ENCODE measurements around the gene BCL2L13.
"Not testable (repeated sequence)": the region's sequence is repeated elsewhere in the genome, so short reads cannot be mapped to it uniquely, and the experiment has no call there.

The BCL2L13 gene

GRCh38 chr22:17728786-17729185, 90.2 kb downstream of the BCL2L13 start:
- no peak for DNase-seq (ENCODE audit: low spot score)

DNA sequence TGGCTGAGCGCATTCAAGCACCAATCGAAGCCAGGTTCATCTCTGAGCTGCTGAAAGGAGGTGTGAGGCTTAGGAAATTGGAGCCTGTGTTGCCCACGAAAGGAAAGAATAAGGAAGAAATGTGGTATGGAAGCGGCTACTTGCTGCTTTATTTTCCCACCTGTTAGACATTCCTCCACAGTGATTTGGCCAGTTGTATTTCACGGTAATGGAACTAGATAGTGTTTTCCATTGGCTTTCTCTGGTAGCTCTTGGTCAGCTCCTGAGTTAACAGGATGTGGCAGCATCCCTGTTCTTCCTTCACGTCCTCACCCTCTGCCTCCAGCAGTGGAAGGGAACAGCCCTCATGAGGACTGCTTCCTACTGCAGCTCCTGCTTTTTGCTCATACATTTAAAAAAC, 91.0 kb downstream of the BCL2L13 start:
- DNase-seq (ENCODE audit: low spot score), result no peak

GRCh38 chr22:17732251-17732854, 93.8 kb downstream of the BCL2L13 start:
- no peak for DNase-seq (ENCODE audit: low spot score)

DNA sequence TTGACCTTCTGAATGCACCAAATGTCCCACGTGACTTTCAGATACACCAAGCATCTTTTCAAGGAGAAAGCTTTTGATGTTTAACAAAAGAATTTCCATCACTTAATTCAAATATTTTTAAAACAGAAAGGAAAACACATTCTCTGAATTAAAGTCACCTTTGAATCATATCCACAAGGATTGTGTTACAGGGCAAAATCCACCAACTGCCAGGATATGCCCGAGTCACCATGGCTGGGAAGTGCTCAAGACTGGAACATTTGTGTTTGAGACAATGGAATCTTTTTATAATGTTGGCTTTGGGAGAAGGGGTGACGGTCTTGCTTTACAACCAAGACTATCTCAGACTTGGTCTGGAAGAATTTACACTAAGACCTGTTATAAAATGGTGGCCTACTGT, 94.9 kb downstream of the BCL2L13 start:
- DNase-seq (ENCODE audit: low spot score), result no peak

- DNase-seq (ENCODE audit: low spot score), result no peak
Observed at GRCh38 chr22:17734187-17734586, 95.6 kb downstream of the BCL2L13 start.

- DNase-seq (ENCODE audit: low spot score), result no peak
Observed at GRCh38 chr22:17738386-17739128, 100.0 kb downstream of the BCL2L13 start.

GRCh38 chr22:17739196-17739975, 100.8 kb downstream of the BCL2L13 start:
- DNase-seq (ENCODE audit: low spot score), result no peak

DNA sequence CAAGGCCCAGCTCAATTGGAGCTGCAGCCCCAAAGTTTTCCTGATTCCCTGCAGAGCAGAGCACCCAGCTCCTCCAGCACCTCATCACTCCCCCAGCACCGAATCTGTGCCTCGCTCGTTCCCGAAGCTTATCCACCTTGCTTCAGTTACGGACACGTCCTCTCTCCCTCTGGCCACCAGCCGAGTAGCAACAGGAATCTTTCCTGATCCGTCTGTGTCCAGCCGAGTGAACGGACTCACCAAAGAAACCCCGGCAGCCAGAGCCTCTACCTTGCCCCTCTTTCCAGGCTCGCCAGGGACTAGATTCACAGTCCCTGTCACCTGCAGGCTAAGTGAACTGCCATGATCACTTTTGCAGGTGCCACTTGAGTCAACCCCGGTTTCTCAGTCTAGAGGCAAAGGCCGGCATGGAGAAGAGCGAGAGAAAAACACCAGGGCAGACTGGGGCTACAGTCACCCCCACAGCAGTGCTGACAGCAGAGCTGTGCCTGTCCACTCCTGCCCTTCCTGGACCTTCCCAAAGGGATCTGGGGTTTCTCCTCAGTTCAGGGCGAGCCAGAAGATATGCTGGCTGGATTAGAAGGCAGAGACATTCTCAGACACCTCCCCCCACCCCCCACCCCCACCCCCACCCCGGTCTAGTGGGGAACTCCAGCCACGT, 103.4 kb downstream of the BCL2L13 start:
- no peak for DNase-seq (ENCODE audit: low spot score)

DNA sequence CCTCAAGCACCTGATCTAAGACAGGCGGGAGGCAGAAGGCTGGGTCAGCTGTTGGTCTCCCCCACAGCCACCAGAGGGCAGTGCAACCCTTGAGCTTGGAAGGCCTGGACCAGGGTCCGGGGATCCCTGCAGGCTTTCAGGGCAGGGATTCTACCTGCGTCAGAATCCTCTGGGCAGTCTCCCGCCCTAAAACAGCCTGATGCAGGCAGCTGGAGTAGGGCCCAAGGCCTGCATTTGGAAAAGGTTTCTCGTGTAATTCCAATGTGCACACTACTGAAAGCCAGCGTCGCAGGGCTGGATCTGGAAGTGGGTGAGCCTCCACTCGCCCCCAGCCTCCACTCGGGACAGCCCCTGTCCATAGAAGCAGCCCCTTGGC, 104.0 kb downstream of the BCL2L13 start:
- DNase-seq (ENCODE audit: low spot score), result peak; percentile 92

DNA sequence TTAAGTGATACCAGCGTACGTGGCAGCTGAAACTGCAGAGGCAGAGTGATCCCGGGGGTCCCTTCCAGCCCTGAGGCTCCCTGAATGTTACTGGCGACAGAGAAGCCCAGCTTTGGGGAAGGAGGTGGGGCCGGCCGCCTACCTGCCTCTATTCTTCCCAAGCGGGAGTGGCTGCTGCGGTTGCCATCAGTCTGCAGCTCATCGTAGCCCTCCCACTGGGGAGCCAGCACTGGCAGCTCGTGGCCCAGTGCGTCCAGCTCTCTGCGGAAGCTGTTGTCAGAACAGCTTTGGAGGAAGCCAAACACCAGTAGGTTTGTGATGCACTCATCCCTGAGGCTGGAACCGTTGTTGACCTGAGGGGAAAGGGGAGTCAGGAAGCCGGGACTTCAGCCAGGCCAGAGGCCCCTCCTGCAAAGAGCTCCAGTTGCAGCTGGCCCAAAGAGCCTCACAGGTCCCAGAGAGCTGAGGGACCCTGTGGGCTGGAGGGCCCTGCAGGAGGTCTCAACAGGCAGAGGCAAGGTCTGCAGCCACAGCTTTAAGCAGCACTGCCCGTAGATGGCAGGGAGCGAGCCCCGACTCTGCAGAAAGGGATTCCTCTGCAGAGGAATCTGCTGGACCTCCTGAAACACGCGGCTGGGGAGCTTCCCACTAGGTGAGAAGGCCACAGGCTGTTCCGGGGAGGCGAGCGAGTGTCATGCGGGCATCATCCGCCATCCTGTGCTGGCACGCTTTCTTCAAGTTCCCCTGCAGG, 105.3 kb downstream of the BCL2L13 start:
- DNase-seq (ENCODE audit: low spot score), result no peak

GRCh38 chr22:17744430-17744829, 105.9 kb downstream of the BCL2L13 start:
- DNase-seq (ENCODE audit: low spot score), result no peak

- no peak for DNase-seq (ENCODE audit: low spot score)
Observed at GRCh38 chr22:17746916-17747315, 108.4 kb downstream of the BCL2L13 start.

DNA sequence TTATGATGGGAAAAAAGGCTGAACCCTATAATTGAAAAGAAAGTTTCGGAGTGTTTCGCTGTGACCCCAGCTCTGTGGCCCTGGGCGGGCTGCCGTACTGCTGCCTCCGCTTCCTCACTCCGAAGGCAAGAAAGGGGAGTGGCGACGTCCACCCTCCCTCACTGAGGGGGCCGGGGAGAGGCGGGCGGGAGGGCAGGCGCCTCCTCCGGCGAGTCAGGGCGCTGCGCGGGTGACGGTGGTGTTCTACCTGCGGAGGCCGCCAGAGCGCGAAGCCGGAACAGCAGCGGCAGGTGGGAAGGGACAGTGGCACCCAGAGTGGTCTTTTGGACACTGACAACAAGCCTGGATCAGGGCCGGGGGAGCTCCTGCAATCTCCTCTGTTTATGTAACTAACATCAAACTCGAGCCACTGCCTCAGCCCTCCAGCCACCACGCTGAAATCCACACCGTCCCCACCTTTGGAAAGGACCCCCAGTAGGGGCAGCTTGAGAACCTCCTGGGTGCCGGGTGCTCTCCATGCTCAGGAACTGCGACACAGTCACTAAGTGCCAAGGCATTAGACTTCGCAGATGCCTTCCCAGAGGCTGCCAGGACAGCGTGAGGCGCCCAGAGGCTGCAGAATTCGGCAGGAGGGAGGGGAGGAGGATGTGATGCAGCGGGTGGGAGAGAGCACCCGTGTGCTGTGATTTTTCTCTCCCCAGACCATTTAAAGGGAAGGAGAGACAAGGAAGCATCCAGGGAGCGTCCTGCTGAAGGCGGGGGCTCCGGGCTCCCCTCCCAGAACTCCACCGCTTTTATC, 110.2 kb downstream of the BCL2L13 start:
- DNase-seq (ENCODE audit: low spot score), result no peak

DNA sequence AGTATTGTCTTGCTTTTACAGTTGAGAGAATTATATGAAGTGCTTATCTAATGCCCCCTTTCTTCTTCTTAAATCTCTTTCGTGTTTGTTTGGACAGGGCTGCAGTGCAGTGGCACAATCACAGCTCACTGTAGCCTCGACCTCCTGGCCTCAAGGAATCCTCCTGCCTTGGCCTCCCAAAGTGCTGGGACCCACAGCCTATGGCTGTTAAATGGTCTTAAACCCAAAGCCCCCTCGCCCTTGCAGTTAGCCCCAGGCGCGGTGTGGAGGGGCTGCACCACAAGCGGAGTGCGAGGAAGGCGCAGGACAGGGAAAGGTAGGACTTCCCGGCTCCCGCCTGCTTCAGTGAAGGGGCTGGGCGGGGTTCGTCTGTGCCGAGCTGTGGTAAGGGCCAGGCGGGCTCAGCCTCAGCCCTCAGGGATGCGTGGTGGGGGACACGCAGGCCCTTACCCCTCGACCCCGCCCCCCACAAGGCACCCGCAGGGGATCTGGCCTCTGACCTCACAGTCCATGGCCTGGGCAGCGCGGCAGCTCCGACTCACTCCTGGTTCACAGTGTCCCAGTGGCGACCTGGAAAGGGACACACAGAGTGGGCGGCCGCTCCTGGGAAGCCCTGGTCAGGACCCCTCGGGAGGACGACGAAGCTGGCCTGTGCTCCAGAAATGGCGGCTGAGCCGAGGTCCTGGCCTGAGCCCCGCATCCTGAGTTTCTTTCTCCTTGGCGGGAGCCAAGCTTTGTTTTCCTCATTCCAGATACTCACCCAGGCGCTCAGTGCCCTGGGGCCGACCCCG, 111.2 kb downstream of the BCL2L13 start:
- no peak for DNase-seq (ENCODE audit: low spot score)

DNA sequence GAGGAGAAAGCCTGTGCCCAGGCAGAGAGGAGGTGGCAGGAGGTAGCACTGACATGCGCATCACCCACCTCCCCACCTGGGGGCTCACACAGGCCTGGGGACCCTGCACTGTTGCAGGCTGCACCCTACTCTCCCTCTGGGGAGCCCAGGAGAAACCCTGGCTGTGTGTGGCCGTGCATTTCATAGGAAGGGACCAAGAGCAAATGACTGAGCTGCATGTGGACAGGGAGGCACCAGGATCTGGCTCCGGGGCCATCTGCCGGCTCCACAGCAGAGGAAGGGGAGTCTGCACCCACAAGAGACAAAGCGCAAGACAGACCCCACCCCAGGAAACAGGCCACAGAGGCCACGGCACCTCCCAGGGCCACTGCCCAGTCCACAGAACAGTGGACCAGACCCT, 113.0 kb downstream of the BCL2L13 start:
- DNase-seq (ENCODE audit: low spot score), result no peak

DNA sequence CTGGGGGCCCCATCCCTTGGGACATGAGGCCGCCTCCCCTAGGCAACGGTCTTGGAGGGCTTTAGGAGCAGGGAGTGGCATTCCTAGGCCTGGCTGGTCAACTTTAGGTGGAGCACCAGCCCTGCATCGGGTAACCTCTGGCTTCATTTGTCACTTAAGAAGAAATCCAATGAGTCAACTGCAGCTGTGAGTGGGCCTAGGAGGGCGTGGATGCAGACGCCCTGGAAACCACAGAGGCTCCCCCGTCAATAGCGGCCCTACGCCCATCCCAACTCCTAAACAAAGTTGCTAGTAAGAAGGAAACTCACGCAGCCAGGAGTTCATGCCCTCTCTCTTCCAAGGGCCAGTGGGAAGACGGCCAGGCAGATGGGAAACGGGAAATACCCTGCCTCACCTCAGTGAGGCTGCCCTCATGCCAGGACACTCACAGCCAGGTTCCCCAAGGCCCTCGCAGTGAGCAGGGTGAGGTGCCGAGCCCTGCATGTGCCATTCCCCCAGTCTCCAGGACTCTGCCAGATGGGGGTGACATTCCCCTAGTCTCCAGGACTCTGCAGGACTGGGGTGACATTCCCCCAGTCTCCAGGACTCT, 114.9 kb downstream of the BCL2L13 start:
- DNase-seq (ENCODE audit: low spot score), result no peak

DNA sequence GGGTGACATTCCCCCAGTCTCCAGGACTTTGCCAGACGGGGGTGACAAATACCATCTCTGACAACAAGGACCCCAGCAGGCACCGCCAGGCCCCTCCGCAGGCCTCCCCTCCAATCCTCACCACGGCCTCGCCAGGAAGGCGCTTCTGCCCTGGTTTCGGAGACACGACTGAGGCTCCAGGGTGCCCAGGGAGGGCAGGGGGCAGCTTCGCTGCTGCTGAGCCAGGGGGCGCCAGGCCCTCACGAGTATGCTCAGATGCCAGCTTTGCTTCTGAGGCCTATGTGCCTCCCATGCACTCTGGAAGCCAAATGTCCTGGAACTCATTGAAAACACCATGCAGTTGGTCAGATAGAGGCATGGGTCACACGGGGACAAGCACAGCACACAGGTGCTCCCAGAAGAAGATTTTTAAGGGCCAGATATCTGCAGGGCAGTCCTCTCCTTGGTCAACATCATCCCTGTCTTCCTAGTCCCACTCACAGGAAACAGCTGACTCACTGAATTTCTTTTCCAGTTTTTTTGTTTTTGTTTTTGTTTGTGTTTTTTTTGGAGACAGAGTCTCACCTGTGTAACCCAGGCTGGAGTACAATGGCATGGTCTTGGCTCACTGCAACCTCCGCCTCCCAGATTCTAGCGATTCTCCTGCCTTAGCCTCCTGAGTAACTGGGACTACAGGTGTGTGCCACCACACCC, 115.8 kb downstream of the BCL2L13 start:
- peak; percentile 67 for DNase-seq (ENCODE audit: low spot score)

- DNase-seq (ENCODE audit: low spot score), result no peak
Observed at GRCh38 chr22:17761138-17761488, 122.6 kb downstream of the BCL2L13 start.

- not testable (repeated sequence) for DNase-seq (ENCODE audit: low spot score)
Observed at GRCh38 chr22:17763442-17763841, 124.9 kb downstream of the BCL2L13 start.

Data from D341Med (cell line).